CD4-positive, alpha-beta T cell treated with Interleukin-15 for 4 hours (primary cell): ENCODE results near the gene SCGB1D1.

Experiments used
- DNase-seq: peaks from one replicate; pipeline ENCODE4 v3.0.0-alpha.2; 2020; ENCODE audit warnings: low spot score

Gene SCGB1D1

GRCh38 chr11:62233730-62234129 is 43.7 kb downstream of the SCGB1D1 start:
- DNase-seq: no peak

- no peak for DNase-seq
These were observed 46.2 kb downstream of the SCGB1D1 start for GRCh38 chr11:62236187-62236586.

GRCh38 chr11:62237499-62237898 is 47.5 kb downstream of the SCGB1D1 start:
- no peak for DNase-seq

- DNase-seq: no peak
These were observed 48.1 kb downstream of the SCGB1D1 start for GRCh38 chr11:62238151-62238550.

- no peak for DNase-seq
These were observed 51.1 kb downstream of the SCGB1D1 start for GRCh38 chr11:62241095-62241494.

- no peak for DNase-seq
These were observed 52.0 kb downstream of the SCGB1D1 start, which contains the start of gene SCGB1D2 for GRCh38 chr11:62242021-62242420. Gene SCGB1D2 (plus strand): TSS chr11:62242239. CDS start chr11:62242308, 69 bp downstream.
